ENCODE data around the gene REV3L. TPM values are rescaled to one million over a fixed set of nuclear protein-coding genes. Genes with fewer than 3 reads are reported as not detected.

REV3L gene
- total RNA-seq, 4 donors from 2014 or later, result 25.9 to 79.1 (median 49.0) TPM

DNA sequence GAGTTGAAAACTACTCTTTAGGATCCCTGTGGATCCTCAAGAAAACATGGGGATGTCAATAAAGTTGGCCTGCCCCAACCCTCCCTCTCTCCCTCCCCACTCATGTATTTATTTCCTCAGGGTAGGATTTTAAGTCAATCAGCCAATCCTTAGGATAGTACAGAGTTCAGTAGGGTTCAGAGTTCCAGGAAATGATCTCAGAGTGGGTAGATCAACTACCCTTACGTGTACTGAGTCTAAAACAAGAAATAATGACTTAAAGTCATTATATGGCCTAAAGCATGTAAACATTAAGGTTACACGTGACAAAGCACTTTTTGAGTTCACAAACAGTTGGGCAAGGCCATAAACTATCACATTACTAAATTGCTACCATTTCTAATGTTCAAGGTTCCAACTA is 47.2 kb upstream of the REV3L start:
- Histone ChIP-seq H3K4me3 (no peak overlapping the region), H3K9me3 (no peaks in the 10 kb centered on the region), H3K27me3 (no peaks in the 10 kb centered on the region), H3K27ac (no peak overlapping the region), H3K4me1 (peaks cover 23 to 38% of the 10 kb centered on the region in 2 donors), H3K36me3 (no peaks in the 10 kb centered on the region)
- in situ Hi-C loops (cut with MboI; ENCODE audit: low sequenced_read_pairs in 4 of 4), result no loop called here
- DNase-seq (no peak), ATAC-seq (no peak)
- no peak for TF ChIP-seq POLR2A (IDR thresholded peaks at IDR 0.05)
- TF ChIP-seq CTCF (IDR thresholded peaks at IDR 0.05 in 4 of 5, conservative IDR thresholded peaks at IDR 0.05 in 1 of 5), result no peak
- intact Hi-C loops (cut with DNase I; ENCODE audit: low total_unique reads), result loop anchor here (5.0 kb wide), 1 partner anchor 117 kb away; no protein-coding TSS in a partner anchor

DNA sequence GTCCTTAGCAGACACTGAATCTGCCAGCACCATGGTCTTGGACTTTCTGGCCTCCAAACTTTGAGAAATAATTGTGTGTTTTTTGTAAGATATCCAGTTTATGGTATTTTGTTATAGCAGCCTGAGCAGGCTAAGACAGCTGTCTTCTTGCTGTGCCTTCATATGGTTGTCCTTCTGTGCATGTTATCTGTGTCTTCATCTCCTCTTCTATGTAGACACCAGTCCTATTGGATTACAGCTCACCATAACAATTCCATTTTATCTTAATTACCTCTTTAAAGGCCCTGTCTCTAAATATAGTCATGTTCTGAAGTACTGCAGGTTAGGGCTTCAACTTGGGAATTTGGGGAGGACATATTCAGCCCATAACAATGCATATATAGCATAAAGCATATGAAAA is 44.3 kb upstream of the REV3L start:
- intact Hi-C loops (cut with DNase I; ENCODE audit: low total_unique reads), result no loop called here
- TF ChIP-seq CTCF (IDR thresholded peaks at IDR 0.05 in 4 of 5, conservative IDR thresholded peaks at IDR 0.05 in 1 of 5), result no peak
- ATAC-seq, result no peak

GRCh38 chr6:111524735-111525134 is 41.7 kb upstream of the REV3L start:
- Histone ChIP-seq H3K4me3 (no peak overlapping the region), H3K27ac (no peak overlapping the region), H3K36me3 (no peaks in the 10 kb centered on the region), H3K4me1 (peaks cover 21 to 25% of the 10 kb centered on the region in 2 donors), H3K9me3 (no peaks in the 10 kb centered on the region), H3K27me3 (no peaks in the 10 kb centered on the region)
- ATAC-seq (peak in 1 of 2 donors; percentile 44), DNase-seq (no peak)
- in situ Hi-C loops (cut with MboI; ENCODE audit: low sequenced_read_pairs in 4 of 4), result no loop called here
- TF ChIP-seq POLR2A (IDR thresholded peaks at IDR 0.05), result no peak
- no peak for TF ChIP-seq CTCF (IDR thresholded peaks at IDR 0.05 in 4 of 5, conservative IDR thresholded peaks at IDR 0.05 in 1 of 5)
- intact Hi-C loops (cut with DNase I; ENCODE audit: low total_unique reads), result no loop called here

More for the DNA sequence above, 44.3 kb upstream of the REV3L start:
- in situ Hi-C loops (cut with MboI; ENCODE audit: low sequenced_read_pairs in 4 of 4), result no loop called here
- Histone ChIP-seq H3K27me3 (no peaks in the 10 kb centered on the region), H3K9me3 (no peaks in the 10 kb centered on the region), H3K4me1 (peaks cover 31 to 42% of the 10 kb centered on the region in 2 donors), H3K4me3 (no peak overlapping the region), H3K36me3 (no peaks in the 10 kb centered on the region), H3K27ac (no peak overlapping the region)
- no peak for DNase-seq

GRCh38 chr6:111524252-111524651 is 41.2 kb upstream of the REV3L start:
- H3K36me3 ChIP-seq, result no peaks in the 10 kb centered on the region
- in situ Hi-C loops (cut with MboI; ENCODE audit: low sequenced_read_pairs in 4 of 4), result no loop called here
- peak overlapping the region in 3 of 4 donors; percentile 24 to 54 (median 27) for H3K27ac ChIP-seq
- ATAC-seq (no peak), DNase-seq (no peak)
- H3K27me3 ChIP-seq, result no peaks in the 10 kb centered on the region
- H3K9me3 ChIP-seq, result no peaks in the 10 kb centered on the region
- no peak overlapping the region for H3K4me3 ChIP-seq
- TF ChIP-seq CTCF (IDR thresholded peaks at IDR 0.05 in 4 of 5, conservative IDR thresholded peaks at IDR 0.05 in 1 of 5), result no peak
- TF ChIP-seq POLR2A (IDR thresholded peaks at IDR 0.05), result no peak
- peaks cover 21 to 25% of the 10 kb centered on the region in 2 donors for H3K4me1 ChIP-seq
- intact Hi-C loops (cut with DNase I; ENCODE audit: low total_unique reads), result no loop called here

Measured in gastrocnemius medialis (tissue), 4 donors.